Smooth muscle cell (in vitro differentiated cells): Measurements from ENCODE around the gene WDFY2. TPM values are rescaled to one million over a fixed set of nuclear protein-coding genes. Genes with fewer than 3 reads are reported as not detected.

Experiments
- DNase-seq: peaks from one replicate; lab custom pipeline; 2025; ENCODE audit not compliant: unreplicated experiment; lab: John Stamatoyannopoulos, UW
- H2AFZ ChIP-seq: fragments of 200-600 bp; sonication (generic); 2 replicates; pipeline ENCODE4 v1.6.0; 2016; ENCODE audit warnings: antibody characterized with exemption, low read depth, mild to moderate bottlenecking
- H3F3A ChIP-seq: fragments of 200-600 bp; sonication (generic); 2 replicates; pipeline ENCODE4 v1.6.0; 2017; ENCODE audit warnings: antibody characterized with exemption, low read depth
- H3K27ac ChIP-seq: fragments of 200-600 bp; sonication (generic); 2 replicates; pipeline ENCODE4 v1.5.1; 2016; ENCODE audit warnings: low read depth, mild to moderate bottlenecking
- H3K27me3 ChIP-seq: fragments of 200-600 bp; sonication (generic); 2 replicates; pipeline ENCODE4 v1.6.1; 2016; ENCODE audit warnings: low read depth, mild to moderate bottlenecking
- H3K36me3 ChIP-seq: fragments of 200-600 bp; sonication (generic); 2 replicates; pipeline ENCODE4 v1.5.1; 2016; ENCODE audit warnings: low read depth
- H3K4me1 ChIP-seq: fragments of 200-600 bp; sonication (generic); 2 replicates; pipeline ENCODE4 v1.5.1; 2016; ENCODE audit warnings: low read depth
- H3K4me2 ChIP-seq: fragments of 200-600 bp; sonication (generic); 2 replicates; pipeline ENCODE4 v1.6.0; 2016; ENCODE audit warnings: mild to moderate bottlenecking
- H3K4me3 ChIP-seq: fragments of 200-600 bp; sonication (generic); 2 replicates; pipeline ENCODE4 v1.5.1; 2016; ENCODE audit warnings: mild to moderate bottlenecking
- H3K79me2 ChIP-seq: fragments of 200-600 bp; sonication (generic); 2 replicates; pipeline ENCODE4 v1.6.0; 2016; ENCODE audit warnings: low read depth, mild to moderate bottlenecking
- H3K9ac ChIP-seq: fragments of 200-600 bp; sonication (generic); 2 replicates; pipeline ENCODE4 v1.6.0; 2016; ENCODE audit warnings: low read depth
- H3K9me3 ChIP-seq: fragments of 200-600 bp; sonication (generic); replicated peaks from 2 replicates; pipeline ENCODE4 v1.5.1; 2016; ENCODE audit warnings: low read depth
- H4K20me1 ChIP-seq: fragments of 200-600 bp; sonication (generic); 2 replicates; pipeline ENCODE4 v1.6.0; 2016; ENCODE audit warnings: low read depth
- WGBS: methylation state at CpG from one replicate; pipeline ENCODE4 v1.1.7; 2016; ENCODE audit warnings: low lambda C conversion rate; 5-methylcytosine and 5-hydroxymethylcytosine counted together
- polyA plus RNA-seq: library from polyadenylated mRNA; unstranded; fragments of >200 nt; fragmentation: Nextera tagmentation; extraction: Ambion mirVana; gene quantifications from 2 replicates; pipeline ENCODE4 v1.2.1, GENCODE V29; 2016
- total RNA-seq: library from RNA; depleted of rRNA; stranded (reverse); fragments of >200 nt; gene quantifications from 2 replicates; pipeline ENCODE4 v1.2.3, GENCODE V29; 2014
- TF ChIP-seq, protein P1 (sequence below): fragments of 200-600 bp; sonication (generic); IDR thresholded peaks from 2 replicates; pipeline ENCODE4 v1.5.1; 2017; ENCODE audit warnings: borderline replicate concordance, mild to moderate bottlenecking, antibody characterized with exemption; ENCODE audit not compliant: insufficient read depth, poor library complexity, severe bottlenecking

Gene WDFY2
- total and polyA plus RNA-seq, 2 experiments from 2014 or later: 6.6 to 13.7 TPM

DNA sequence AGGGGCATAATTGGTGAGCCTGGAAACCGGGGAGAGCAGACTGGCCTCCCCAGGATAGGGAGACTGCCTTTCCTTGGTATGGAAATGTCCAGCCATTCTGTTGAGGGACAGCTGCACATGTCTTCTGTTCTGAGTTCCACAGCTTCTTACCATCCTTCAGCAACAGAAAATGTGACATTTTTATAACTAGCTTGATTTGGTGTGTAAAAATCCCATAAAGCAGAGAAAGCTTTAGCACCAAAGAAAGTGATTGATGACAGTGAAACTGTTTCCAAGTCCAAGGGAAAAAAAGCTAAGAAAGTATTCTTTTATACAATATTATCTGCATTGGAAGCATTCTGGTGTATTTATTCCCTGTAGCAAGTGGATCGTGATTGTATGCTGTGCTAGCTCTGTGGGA, 157.8 kb downstream of the WDFY2 start:
- Histone ChIP-seq H3K9me3 (no peaks in the 10 kb centered on the region), H3K4me3 (no peak overlapping the region), H3K9ac (no peak overlapping the region), H3K27ac (no peak overlapping the region), H2AFZ (no peak overlapping the region), H3K4me1 (peaks cover 5% of the 10 kb centered on the region), H3K27me3 (no peaks in the 10 kb centered on the region), H3K36me3 (no peaks in the 10 kb centered on the region), H3F3A (peaks cover 20% of the 10 kb centered on the region), H3K79me2 (no peaks in the 10 kb centered on the region), H3K4me2 (no peak overlapping the region), H4K20me1 (no peaks in the 10 kb centered on the region)
- 95% methylated on average over 2 of the region's 2 CpGs for WGBS
- TF ChIP-seq, protein P1, sequence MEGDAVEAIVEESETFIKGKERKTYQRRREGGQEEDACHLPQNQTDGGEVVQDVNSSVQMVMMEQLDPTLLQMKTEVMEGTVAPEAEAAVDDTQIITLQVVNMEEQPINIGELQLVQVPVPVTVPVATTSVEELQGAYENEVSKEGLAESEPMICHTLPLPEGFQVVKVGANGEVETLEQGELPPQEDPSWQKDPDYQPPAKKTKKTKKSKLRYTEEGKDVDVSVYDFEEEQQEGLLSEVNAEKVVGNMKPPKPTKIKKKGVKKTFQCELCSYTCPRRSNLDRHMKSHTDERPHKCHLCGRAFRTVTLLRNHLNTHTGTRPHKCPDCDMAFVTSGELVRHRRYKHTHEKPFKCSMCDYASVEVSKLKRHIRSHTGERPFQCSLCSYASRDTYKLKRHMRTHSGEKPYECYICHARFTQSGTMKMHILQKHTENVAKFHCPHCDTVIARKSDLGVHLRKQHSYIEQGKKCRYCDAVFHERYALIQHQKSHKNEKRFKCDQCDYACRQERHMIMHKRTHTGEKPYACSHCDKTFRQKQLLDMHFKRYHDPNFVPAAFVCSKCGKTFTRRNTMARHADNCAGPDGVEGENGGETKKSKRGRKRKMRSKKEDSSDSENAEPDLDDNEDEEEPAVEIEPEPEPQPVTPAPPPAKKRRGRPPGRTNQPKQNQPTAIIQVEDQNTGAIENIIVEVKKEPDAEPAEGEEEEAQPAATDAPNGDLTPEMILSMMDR: no peak
- no peak for DNase-seq

DNA sequence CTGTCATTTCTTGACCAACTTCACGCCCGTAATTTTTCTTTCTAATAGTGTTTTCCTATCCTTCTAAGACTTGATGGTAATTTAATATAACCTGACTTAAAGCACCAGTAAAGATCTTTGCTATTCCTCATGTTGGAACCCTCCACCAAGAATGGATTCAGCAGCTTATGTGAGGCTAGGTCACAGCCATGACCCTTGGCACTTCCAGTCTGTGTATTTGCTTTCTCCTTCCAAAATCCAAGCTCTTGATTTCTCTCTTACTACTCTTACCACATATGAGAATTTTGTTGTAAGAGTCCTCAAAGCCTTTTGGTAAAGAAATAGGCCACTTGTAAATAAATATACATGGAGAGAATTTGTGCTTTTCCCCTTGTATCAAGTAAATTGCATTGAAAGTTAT, 158.3 kb downstream of the WDFY2 start:
- H3K4me2 ChIP-seq: no peak overlapping the region
- no peaks in the 10 kb centered on the region for H3K27me3 ChIP-seq
- peaks cover 20% of the 10 kb centered on the region for H3F3A ChIP-seq
- H3K27ac ChIP-seq: no peak overlapping the region
- H3K4me3 ChIP-seq: no peak overlapping the region
- H3K79me2 ChIP-seq: no peaks in the 10 kb centered on the region
- H4K20me1 ChIP-seq: no peaks in the 10 kb centered on the region
- no peak for DNase-seq
- peaks cover 9% of the 10 kb centered on the region for H3K4me1 ChIP-seq
- TF ChIP-seq, protein P1: no peak
- H3K9me3 ChIP-seq: no peaks in the 10 kb centered on the region
- H2AFZ ChIP-seq: no peak overlapping the region
- H3K36me3 ChIP-seq: no peaks in the 10 kb centered on the region
- 95% methylated on average over 2 of the region's 2 CpGs for WGBS
- H3K9ac ChIP-seq: no peak overlapping the region

DNA sequence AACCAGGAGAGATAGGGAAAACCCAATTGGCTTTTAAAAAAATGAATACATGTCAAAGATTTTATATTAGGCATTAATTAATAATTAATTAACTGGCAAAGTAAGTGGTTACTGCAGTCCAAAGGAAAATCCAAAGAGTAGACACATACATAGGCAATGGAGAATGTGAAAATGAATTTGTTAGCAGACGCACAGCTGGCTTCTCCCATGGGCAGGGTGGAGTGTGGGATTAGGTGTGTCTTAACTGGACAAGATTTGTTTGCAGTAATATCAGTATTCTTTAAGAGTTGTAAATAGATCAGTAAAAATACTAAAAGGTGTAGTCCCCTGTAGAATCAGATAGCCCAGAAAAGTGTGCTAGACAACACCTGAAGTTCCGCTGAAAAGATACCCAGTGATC, 161.0 kb downstream of the WDFY2 start:
- Histone ChIP-seq H3K4me1 (peaks cover 10% of the 10 kb centered on the region), H3K9me3 (no peaks in the 10 kb centered on the region), H3K4me3 (no peak overlapping the region), H2AFZ (no peak overlapping the region), H3F3A (peaks cover 8% of the 10 kb centered on the region), H3K9ac (no peak overlapping the region), H4K20me1 (no peaks in the 10 kb centered on the region), H3K27me3 (no peaks in the 10 kb centered on the region), H3K4me2 (no peak overlapping the region), H3K79me2 (no peaks in the 10 kb centered on the region), H3K27ac (no peak overlapping the region), H3K36me3 (no peaks in the 10 kb centered on the region)
- TF ChIP-seq, protein P1: no peak
- WGBS: 97% methylated on average over 2 of the region's 2 CpGs
- DNase-seq: no peak

DNA sequence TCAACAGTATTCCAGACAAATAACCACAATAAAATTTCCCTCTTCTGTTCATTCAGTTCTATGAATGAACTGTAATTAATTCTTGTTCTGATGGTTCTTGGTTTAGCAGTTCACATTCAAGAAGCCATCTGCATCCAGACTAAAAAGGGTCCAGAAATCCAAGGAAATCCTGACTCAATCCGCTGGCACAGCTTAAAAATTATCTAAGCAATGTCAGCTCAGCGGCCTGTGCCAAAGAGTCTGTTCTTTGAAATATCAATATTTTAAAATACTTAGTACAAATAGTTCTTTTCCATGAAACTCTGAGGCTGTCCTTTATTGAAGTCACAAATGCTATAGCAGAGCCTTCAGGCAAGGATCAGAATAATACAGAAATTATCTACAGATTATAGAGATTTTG, 162.5 kb downstream of the WDFY2 start:
- Histone ChIP-seq H4K20me1 (no peaks in the 10 kb centered on the region), H3K4me3 (no peak overlapping the region), H3F3A (peaks cover 6% of the 10 kb centered on the region), H3K79me2 (no peaks in the 10 kb centered on the region), H3K27me3 (no peaks in the 10 kb centered on the region), H3K4me1 (peaks cover 10% of the 10 kb centered on the region), H3K4me2 (no peak overlapping the region), H3K36me3 (no peaks in the 10 kb centered on the region), H2AFZ (no peak overlapping the region), H3K9ac (no peak overlapping the region), H3K27ac (peak overlapping the region; percentile 90), H3K9me3 (no peaks in the 10 kb centered on the region)
- TF ChIP-seq, protein P1: no peak
- no peak for DNase-seq
- 39% methylated on average over 2 of the region's 2 CpGs for WGBS
